Neuronal stem cell (in vitro differentiated cells): Measurements from ENCODE around the gene OR51B5.

Experiments used
- DNase-seq: peaks from one replicate; pipeline ENCODE4 v3.0.0-alpha.2; 2013; ENCODE audit warnings: low spot score
- H2AFZ ChIP-seq: one replicate; pipeline ENCODE4 v1.6.1; 2013; ENCODE audit warnings: mild to moderate bottlenecking, low read length, inconsistent platforms
- H2AK5ac ChIP-seq: 2 replicates; pipeline ENCODE4 v1.6.1; 2013; ENCODE audit warnings: low read depth, mild to moderate bottlenecking, inconsistent platforms, low read length, moderate library complexity, mixed read lengths
- H2BK120ac ChIP-seq: 2 replicates; pipeline ENCODE4 v1.6.1; 2013; ENCODE audit warnings: low read depth, mild to moderate bottlenecking, inconsistent platforms, low read length, moderate library complexity, mixed read lengths
- H2BK12ac ChIP-seq: one replicate; pipeline ENCODE4 v1.6.1; 2013; ENCODE audit warnings: low read length, inconsistent platforms
- H2BK15ac ChIP-seq: 2 replicates; pipeline ENCODE4 v1.6.1; 2013; ENCODE audit warnings: mild to moderate bottlenecking, low read length, inconsistent platforms, mixed read lengths
- H2BK5ac ChIP-seq: one replicate; pipeline ENCODE4 v1.6.1; 2013; ENCODE audit warnings: inconsistent platforms, mild to moderate bottlenecking, low read length, moderate library complexity
- H3K14ac ChIP-seq: one replicate; pipeline ENCODE4 v1.6.1; 2013; ENCODE audit warnings: low read length, inconsistent platforms
- H3K18ac ChIP-seq: 2 replicates; pipeline ENCODE4 v1.6.1; 2013; ENCODE audit warnings: low read length, inconsistent platforms
- H3K23ac ChIP-seq: 2 replicates; pipeline ENCODE4 v1.6.1; 2013; ENCODE audit warnings: low read depth, mild to moderate bottlenecking, mixed read lengths, low read length, inconsistent platforms; ENCODE audit not compliant: poor library complexity
- H3K27ac ChIP-seq: replicated peaks from 3 replicates; pipeline ENCODE4 v1.5.1; 2013; ENCODE audit warnings: low read length, inconsistent platforms
- H3K27me3 ChIP-seq, 3 experiments: 2 replicates each; pipeline ENCODE4 v1.6.1; 2013; ENCODE audit warnings: low read length in 3 of 3, mild to moderate bottlenecking in 2 of 3, inconsistent platforms in 1 of 3, low read depth in 1 of 3, mixed read lengths in 1 of 3, moderate library complexity in 1 of 3; ENCODE audit not compliant: control insufficient read depth in 3 of 3, insufficient read depth in 3 of 3
- H3K36me3 ChIP-seq, 2 donors: replicated peaks in 1 of 2; 2 replicates each; pipeline ENCODE4 v1.6.1; 2013; ENCODE audit warnings: low read length in 2 of 2; ENCODE audit not compliant: control insufficient read depth in 2 of 2, insufficient read depth in 2 of 2
- H3K4ac ChIP-seq: 2 replicates; pipeline ENCODE4 v1.6.1; 2013; ENCODE audit warnings: inconsistent platforms, mild to moderate bottlenecking, low read length, moderate library complexity
- H3K4me1 ChIP-seq, 2 donors: 1 replicate in 1 of 2; 2 replicates in 1 of 2; pipeline ENCODE4 v1.6.1; 2013; ENCODE audit warnings: low read length in 2 of 2, low read depth in 1 of 2; ENCODE audit not compliant: control insufficient read depth in 2 of 2, insufficient read depth in 1 of 2
- H3K4me2 ChIP-seq: one replicate; pipeline ENCODE4 v1.6.1; 2013; ENCODE audit warnings: mild to moderate bottlenecking, low read length, inconsistent platforms; ENCODE audit not compliant: insufficient read depth, poor library complexity, severe bottlenecking
- H3K4me3 ChIP-seq, 2 donors: 2 replicates each; pipeline ENCODE4 v1.5.1; 2013; ENCODE audit warnings: low read length in 2 of 2, mild to moderate bottlenecking in 2 of 2, inconsistent platforms in 1 of 2, moderate library complexity in 1 of 2
- H3K79me1 ChIP-seq: one replicate; pipeline ENCODE4 v1.6.1; 2013; ENCODE audit warnings: low read depth, mild to moderate bottlenecking, inconsistent platforms, low read length, moderate library complexity
- H3K9ac ChIP-seq: one replicate; pipeline ENCODE4 v1.6.1; 2013; ENCODE audit warnings: mild to moderate bottlenecking, low read depth, low read length, inconsistent platforms; ENCODE audit not compliant: poor library complexity
- H3K9me3 ChIP-seq, 2 donors: replicated peaks in 1 of 2; 2 replicates each; pipeline versions ENCODE3 to v1.6.1; 2013; ENCODE audit warnings: low read length in 2 of 2, mild to moderate bottlenecking in 2 of 2, inconsistent platforms in 1 of 2, low read depth in 1 of 2, mixed read lengths in 1 of 2, moderate library complexity in 1 of 2; ENCODE audit not compliant: control insufficient read depth in 2 of 2, insufficient read depth in 1 of 2
- H4K8ac ChIP-seq: one replicate; pipeline ENCODE4 v1.6.1; 2013; ENCODE audit warnings: low read depth, mild to moderate bottlenecking, inconsistent platforms, low read length, moderate library complexity
- H4K91ac ChIP-seq: one replicate; pipeline ENCODE4 v1.6.1; 2013; ENCODE audit warnings: low read length, low read depth, mild to moderate bottlenecking, inconsistent platforms; ENCODE audit not compliant: poor library complexity
- WGBS, 2 donors: extraction: QIAGEN DNeasy Blood & Tissue Kit; methylation state at CpG; one replicate each; pipeline ENCODE4 v1.1.7; 2013; ENCODE audit warnings: missing lambda C conversion rate in 2 of 2, mixed read lengths in 1 of 2; ENCODE audit not compliant: insufficient read length in 2 of 2, insufficient replicate concordance in 1 of 2; ENCODE audit errors: extremely low coverage in 2 of 2; 5-methylcytosine and 5-hydroxymethylcytosine counted together

OR51B5 gene

GRCh38 chr11:5336331-5336730, 7.0 kb downstream of the OR51B5 start:
- H2AFZ ChIP-seq, result no peak overlapping the region
- no peak overlapping the region for H4K8ac ChIP-seq
- no peaks in the 10 kb centered on the region for H3K27me3 ChIP-seq
- H2BK120ac ChIP-seq, result no peak overlapping the region
- H3K4ac ChIP-seq, result no peak overlapping the region
- no peak overlapping the region for H3K4me2 ChIP-seq
- no peak overlapping the region for H2AK5ac ChIP-seq
- no peak overlapping the region for H3K14ac ChIP-seq
- no peak overlapping the region for H3K23ac ChIP-seq
- no peak overlapping the region for H3K9ac ChIP-seq
- H3K79me1 ChIP-seq, result no peaks in the 10 kb centered on the region
- no peaks in the 10 kb centered on the region for H3K9me3 ChIP-seq
- no peaks in the 10 kb centered on the region for H3K36me3 ChIP-seq
- no peaks in the 10 kb centered on the region for H3K4me1 ChIP-seq
- no peak overlapping the region for H3K27ac ChIP-seq
- no peak overlapping the region for H2BK5ac ChIP-seq
- H3K4me3 ChIP-seq, result no peak overlapping the region
- no peak overlapping the region for H2BK15ac ChIP-seq
- no peak for DNase-seq
- H3K18ac ChIP-seq, result no peak overlapping the region
- no peak overlapping the region for H2BK12ac ChIP-seq
- no peak overlapping the region for H4K91ac ChIP-seq

DNA sequence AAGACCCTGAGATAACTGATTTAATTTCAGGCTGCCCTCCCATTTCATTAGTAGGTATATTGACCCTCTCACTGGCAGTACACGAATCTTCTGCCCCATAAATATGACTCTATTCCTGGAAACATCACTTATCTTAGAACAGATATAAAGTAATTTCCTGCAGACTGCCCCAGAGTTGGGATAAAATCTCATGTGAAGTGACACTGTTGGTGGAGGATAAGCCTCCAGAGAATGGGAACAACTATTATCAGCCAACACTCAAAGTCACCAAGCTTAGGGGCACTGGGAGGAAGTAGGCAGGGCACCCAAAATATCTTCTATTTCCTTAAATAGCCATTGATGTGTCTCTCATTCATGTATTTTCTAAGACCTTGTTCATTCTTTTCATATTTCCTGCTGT, 8.2 kb downstream of the OR51B5 start:
- Histone ChIP-seq H3K27ac (no peak overlapping the region), H2BK5ac (no peak overlapping the region), H3K79me1 (no peaks in the 10 kb centered on the region), H3K9me3 (no peaks in the 10 kb centered on the region), H3K4ac (no peak overlapping the region), H3K9ac (no peak overlapping the region), H4K91ac (no peak overlapping the region), H2AK5ac (no peak overlapping the region), H3K23ac (no peak overlapping the region), H2BK12ac (no peak overlapping the region), H3K4me1 (no peaks in the 10 kb centered on the region), H3K27me3 (no peaks in the 10 kb centered on the region), H3K18ac (no peak overlapping the region), H2AFZ (no peak overlapping the region), H3K4me3 (no peak overlapping the region), H2BK120ac (no peak overlapping the region), H3K14ac (no peak overlapping the region), H2BK15ac (no peak overlapping the region), H4K8ac (no peak overlapping the region), H3K36me3 (no peaks in the 10 kb centered on the region), H3K4me2 (no peak overlapping the region)
- DNase-seq, result no peak
- WGBS, 2 donors, result no CpG with 5 or more reads among the region's 1 CpG

DNA sequence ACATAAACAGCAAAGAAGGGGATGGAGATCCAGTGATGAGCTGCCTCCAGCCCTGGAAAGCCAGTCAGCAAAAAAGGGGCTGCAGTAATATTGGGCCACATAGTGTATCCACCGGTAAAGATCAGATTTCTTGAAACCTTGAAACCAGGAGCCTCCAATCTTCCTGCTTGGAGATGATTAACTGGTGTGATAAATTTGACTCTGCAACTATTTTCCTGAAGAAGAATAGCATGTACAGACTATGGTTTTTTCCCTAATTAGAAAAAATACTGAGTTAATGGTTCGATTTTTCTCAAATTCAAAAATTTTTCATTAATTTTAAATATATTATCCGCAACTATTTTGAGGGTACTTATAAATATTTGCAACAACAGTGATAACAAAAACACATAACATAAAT, 19.1 kb downstream of the OR51B5 start, which contains the start of gene OR51B2:
Gene OR51B2, minus strand, starts transcription at position 101 of the 400 bp plus-strand sequence. Its CDS starts 0 bp downstream, at position 101.
- H2AK5ac ChIP-seq, result no peak within 1 kb of the TSS
- H2BK120ac ChIP-seq, result no peak within 1 kb of the TSS
- H3K18ac ChIP-seq, result no peak within 1 kb of the TSS
- no peak for DNase-seq
- H2BK5ac ChIP-seq, result no peak within 1 kb of the TSS
- no peak within 1 kb of the TSS for H2BK12ac ChIP-seq
- no peak within 1 kb of the TSS for H4K91ac ChIP-seq
- no peak within 1 kb of the TSS for H3K4me2 ChIP-seq
- H3K27ac ChIP-seq, result no peak within 1 kb of the TSS
- no peak within 1 kb of the TSS for H2AFZ ChIP-seq
- H3K79me1 ChIP-seq, result no peaks in the 10 kb centered on the region
- H2BK15ac ChIP-seq, result no peak within 1 kb of the TSS
- no peaks in the 10 kb centered on the region for H3K27me3 ChIP-seq
- H3K9ac ChIP-seq, result no peak within 1 kb of the TSS
- WGBS, 2 donors, result no CpG with 5 or more reads among the region's 3 CpGs
- H3K4me1 ChIP-seq, result no peaks in the 10 kb centered on the region
- no peak within 1 kb of the TSS for H3K4ac ChIP-seq
- H3K23ac ChIP-seq, result no peak within 1 kb of the TSS
- no peak within 1 kb of the TSS for H4K8ac ChIP-seq
- H3K36me3 ChIP-seq, result no peaks in the 10 kb centered on the region
- no peak within 1 kb of the TSS for H3K14ac ChIP-seq
- H3K9me3 ChIP-seq, result no peaks in the 10 kb centered on the region
- H3K4me3 ChIP-seq, result no peak within 1 kb of the TSS

- Histone ChIP-seq H2BK15ac (no peak overlapping the region), H2AK5ac (no peak overlapping the region), H2BK12ac (no peak overlapping the region), H3K9me3 (no peaks in the 10 kb centered on the region), H4K8ac (no peak overlapping the region), H3K4me2 (no peak overlapping the region), H3K4me3 (no peak overlapping the region), H3K27me3 (no peaks in the 10 kb centered on the region), H3K36me3 (no peaks in the 10 kb centered on the region), H2BK5ac (no peak overlapping the region), H4K91ac (no peak overlapping the region), H3K4ac (no peak overlapping the region), H3K4me1 (no peaks in the 10 kb centered on the region), H3K23ac (no peak overlapping the region), H2BK120ac (no peak overlapping the region), H3K18ac (no peak overlapping the region), H2AFZ (no peak overlapping the region), H3K14ac (no peak overlapping the region), H3K79me1 (no peaks in the 10 kb centered on the region), H3K27ac (no peak overlapping the region), H3K9ac (no peak overlapping the region)
- no peak for DNase-seq
- no CpG with 5 or more reads among the region's 5 CpGs for WGBS, 2 donors
Observed at GRCh38 chr11:5317292-5317691, 26.0 kb downstream of the OR51B5 start.
